GM12878 (cell line): ENCODE measurements around the gene CFAP58. TPM values are rescaled to one million over a fixed set of nuclear protein-coding genes. Genes with fewer than 3 reads are reported as not detected.

ENCODE experiments used
- BCL3 ChIP-seq: IDR thresholded peaks from 2 replicates; pipeline ENCODE4 v1.6.1; 2011; ENCODE audit warnings: borderline replicate concordance, low read depth, mild to moderate bottlenecking, moderate library complexity, low read length; ENCODE audit not compliant: insufficient read depth, poor library complexity, severe bottlenecking
- CREB1 ChIP-seq: IDR thresholded peaks from 2 replicates; pipeline ENCODE4 v1.6.1; 2012; ENCODE audit warnings: low read depth, mild to moderate bottlenecking, inconsistent platforms
- DPF2 ChIP-seq: fragments of 450-650 bp; IDR thresholded peaks from 2 replicates; pipeline ENCODE4 v1.6.1; 2017; ENCODE audit warnings: mild to moderate bottlenecking
- EGR1 ChIP-seq, 2 experiments: IDR thresholded peaks; 1 replicate in 1 of 2; 2 replicates in 1 of 2; pipeline ENCODE4 v1.6.1; 2011 to 2012; ENCODE audit warnings: low read depth in 2 of 2, low read length in 2 of 2, borderline replicate concordance in 1 of 2, mild to moderate bottlenecking in 1 of 2, moderate library complexity in 1 of 2
- NFYB ChIP-seq: IDR thresholded peaks from 2 replicates; pipeline ENCODE4 v1.6.1; 2011; ENCODE audit warnings: low read depth, mild to moderate bottlenecking, low read length, improper control_type of control experiment, moderate library complexity; ENCODE audit not compliant: insufficient read depth
- SIN3A ChIP-seq: IDR thresholded peaks from 2 replicates; pipeline ENCODE4 v1.6.1; 2012; ENCODE audit warnings: low read depth, low read length, improper control_type of control experiment
- USF2 ChIP-seq: IDR thresholded peaks from 2 replicates; pipeline ENCODE4 v1.6.1; 2011; ENCODE audit warnings: low read depth, low read length, improper control_type of control experiment, borderline replicate concordance
- polyA plus RNA-seq, 11 experiments: library from polyadenylated mRNA; depleted of rRNA in 4 of 11; unstranded in 6 of 11; stranded (reverse) in 5 of 11; fragments of >200 nt; fragmentation: Nextera tagmentation in 4 of 11; fragmentation: Illumina TruSeq in 1 of 11; extraction: Ambion mirVana in 4 of 11; extraction: Trizol in 1 of 11; gene quantifications; 1 replicate in 1 of 11; 2 replicates in 10 of 11; pipeline versions ENCODE4 v1.2.1 to v1.2.3, GENCODE V29; 2011 to 2016; ENCODE audit warnings: inconsistent platforms in 2 of 11, missing spikeins in 2 of 11, low read depth in 1 of 11
- total RNA-seq, 4 experiments: library from RNA; depleted of rRNA in 3 of 4; stranded (reverse); fragments of >200 nt in 3 of 4; fragmentation: Illumina TruSeq in 1 of 4; extraction: Trizol in 1 of 4; gene quantifications; 2 replicates each; pipeline versions ENCODE4 v1.2.1 to v1.2.3, GENCODE V29; 2013 to 2021
- TF ChIP-seq, protein P1 (sequence below): fragments of 450-650 bp; formaldehyde crosslinking; IDR thresholded peaks from 2 replicates; pipeline ENCODE4 v1.4.0; 2020; ENCODE audit warnings: mild to moderate bottlenecking, moderate library complexity

Gene CFAP58
- total and polyA plus RNA-seq, 10 of the 15 experiments (the other 5 are each of a cell fraction or from before 2014, with no cell fraction given): 0.03 to 0.35 (median 0.21) TPM

GRCh38 chr10:104304356-104304745, 49.3 kb upstream of the CFAP58 start (continued):
- TF ChIP-seq, protein P1, sequence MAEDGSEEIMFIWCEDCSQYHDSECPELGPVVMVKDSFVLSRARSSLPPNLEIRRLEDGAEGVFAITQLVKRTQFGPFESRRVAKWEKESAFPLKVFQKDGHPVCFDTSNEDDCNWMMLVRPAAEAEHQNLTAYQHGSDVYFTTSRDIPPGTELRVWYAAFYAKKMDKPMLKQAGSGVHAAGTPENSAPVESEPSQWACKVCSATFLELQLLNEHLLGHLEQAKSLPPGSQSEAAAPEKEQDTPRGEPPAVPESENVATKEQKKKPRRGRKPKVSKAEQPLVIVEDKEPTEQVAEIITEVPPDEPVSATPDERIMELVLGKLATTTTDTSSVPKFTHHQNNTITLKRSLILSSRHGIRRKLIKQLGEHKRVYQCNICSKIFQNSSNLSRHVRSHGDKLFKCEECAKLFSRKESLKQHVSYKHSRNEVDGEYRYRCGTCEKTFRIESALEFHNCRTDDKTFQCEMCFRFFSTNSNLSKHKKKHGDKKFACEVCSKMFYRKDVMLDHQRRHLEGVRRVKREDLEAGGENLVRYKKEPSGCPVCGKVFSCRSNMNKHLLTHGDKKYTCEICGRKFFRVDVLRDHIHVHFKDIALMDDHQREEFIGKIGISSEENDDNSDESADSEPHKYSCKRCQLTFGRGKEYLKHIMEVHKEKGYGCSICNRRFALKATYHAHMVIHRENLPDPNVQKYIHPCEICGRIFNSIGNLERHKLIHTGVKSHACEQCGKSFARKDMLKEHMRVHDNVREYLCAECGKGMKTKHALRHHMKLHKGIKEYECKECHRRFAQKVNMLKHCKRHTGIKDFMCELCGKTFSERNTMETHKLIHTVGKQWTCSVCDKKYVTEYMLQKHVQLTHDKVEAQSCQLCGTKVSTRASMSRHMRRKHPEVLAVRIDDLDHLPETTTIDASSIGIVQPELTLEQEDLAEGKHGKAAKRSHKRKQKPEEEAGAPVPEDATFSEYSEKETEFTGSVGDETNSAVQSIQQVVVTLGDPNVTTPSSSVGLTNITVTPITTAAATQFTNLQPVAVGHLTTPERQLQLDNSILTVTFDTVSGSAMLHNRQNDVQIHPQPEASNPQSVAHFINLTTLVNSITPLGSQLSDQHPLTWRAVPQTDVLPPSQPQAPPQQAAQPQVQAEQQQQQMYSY (CRISPR knock-in tag): no peak
- no peak for TF ChIP-seq USF2
- no peak for TF ChIP-seq NFYB
- no peak for TF ChIP-seq EGR1 (IDR thresholded peaks at IDR 0.05; ENCODE audit: borderline replicate concordance in 1 of 2, low read depth in 2 of 2, low read length in 2 of 2)
- TF ChIP-seq DPF2: no peak
- no peak for TF ChIP-seq BCL3
- no peak for TF ChIP-seq CREB1
- no peak for TF ChIP-seq SIN3A
